GM12873 (cell line): ENCODE data around the gene GIGYF2.
A peak's percentile ranks its signal among the peaks of the same experiment; 100 is the strongest.

ENCODE experiments used
- TF ChIP-seq, protein P1 (sequence below): IDR thresholded peaks from 2 replicates; pipeline ENCODE4 v1.5.1; 2012; ENCODE audit warnings: low read depth, mild to moderate bottlenecking, moderate library complexity, low read length, control low read depth; ENCODE audit not compliant: insufficient read depth; ENCODE audit errors: missing control alignments

The GIGYF2 gene

GRCh38 chr2:232876161-232876977 is 179.2 kb downstream of the GIGYF2 start:
- TF ChIP-seq, protein P1, sequence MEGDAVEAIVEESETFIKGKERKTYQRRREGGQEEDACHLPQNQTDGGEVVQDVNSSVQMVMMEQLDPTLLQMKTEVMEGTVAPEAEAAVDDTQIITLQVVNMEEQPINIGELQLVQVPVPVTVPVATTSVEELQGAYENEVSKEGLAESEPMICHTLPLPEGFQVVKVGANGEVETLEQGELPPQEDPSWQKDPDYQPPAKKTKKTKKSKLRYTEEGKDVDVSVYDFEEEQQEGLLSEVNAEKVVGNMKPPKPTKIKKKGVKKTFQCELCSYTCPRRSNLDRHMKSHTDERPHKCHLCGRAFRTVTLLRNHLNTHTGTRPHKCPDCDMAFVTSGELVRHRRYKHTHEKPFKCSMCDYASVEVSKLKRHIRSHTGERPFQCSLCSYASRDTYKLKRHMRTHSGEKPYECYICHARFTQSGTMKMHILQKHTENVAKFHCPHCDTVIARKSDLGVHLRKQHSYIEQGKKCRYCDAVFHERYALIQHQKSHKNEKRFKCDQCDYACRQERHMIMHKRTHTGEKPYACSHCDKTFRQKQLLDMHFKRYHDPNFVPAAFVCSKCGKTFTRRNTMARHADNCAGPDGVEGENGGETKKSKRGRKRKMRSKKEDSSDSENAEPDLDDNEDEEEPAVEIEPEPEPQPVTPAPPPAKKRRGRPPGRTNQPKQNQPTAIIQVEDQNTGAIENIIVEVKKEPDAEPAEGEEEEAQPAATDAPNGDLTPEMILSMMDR: peak; percentile 41

DNA sequence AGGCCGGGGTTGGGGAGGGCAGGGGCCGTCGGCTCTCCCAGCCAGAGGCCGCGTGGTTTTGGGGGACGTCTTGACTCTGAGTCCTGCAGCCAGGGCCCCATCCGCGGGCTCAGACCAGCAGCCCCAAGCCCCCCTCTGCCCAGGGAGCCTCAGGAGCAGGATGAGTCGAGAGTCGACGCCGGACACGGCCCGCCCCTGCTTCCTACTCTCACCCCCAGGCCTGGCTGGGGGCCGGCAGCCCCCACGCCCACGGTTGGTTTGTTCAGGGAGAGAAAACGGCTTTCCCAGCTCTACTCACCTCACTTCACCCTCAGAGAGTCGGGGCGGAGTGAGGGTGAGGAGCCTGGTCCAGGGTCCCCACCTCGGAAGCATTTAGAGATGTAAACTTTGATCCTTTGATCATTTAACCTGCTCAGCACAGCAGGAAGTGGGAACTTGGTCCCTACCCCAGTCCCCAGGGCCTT is 179.9 kb downstream of the GIGYF2 start:
- TF ChIP-seq, protein P1: no peak

DNA sequence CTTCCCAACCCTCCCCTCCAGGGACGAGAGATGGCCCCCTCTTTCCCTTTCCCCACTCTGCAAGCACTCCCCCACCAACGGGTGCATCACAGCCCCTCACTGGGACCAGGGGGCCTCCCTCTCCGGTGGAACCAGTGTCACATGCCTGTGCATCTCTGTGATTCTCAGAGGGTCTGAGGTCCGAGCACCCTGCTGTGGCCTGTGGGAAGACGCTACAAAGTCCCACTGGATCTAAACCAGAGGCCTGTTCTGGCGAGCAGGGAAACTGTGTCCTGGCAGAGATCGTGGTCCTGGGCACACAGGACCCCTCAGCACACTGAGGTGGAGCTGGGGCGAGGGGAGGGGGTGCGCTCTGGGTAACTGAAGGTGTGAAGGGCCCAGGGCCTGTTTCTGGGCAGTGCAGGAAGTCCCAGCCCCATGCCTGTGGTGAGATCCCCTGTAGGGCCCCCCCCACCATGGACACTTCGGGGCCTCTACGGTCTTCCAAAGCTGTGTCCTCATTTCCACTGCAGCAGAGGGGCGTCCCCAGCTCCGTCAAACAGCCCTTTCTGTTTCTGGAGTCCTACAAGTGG is 180.9 kb downstream of the GIGYF2 start:
- TF ChIP-seq, protein P1: no peak

GRCh38 chr2:232878855-232879617 is 181.9 kb downstream of the GIGYF2 start:
- TF ChIP-seq, protein P1: no peak

GRCh38 chr2:232879618-232880494 is 182.7 kb downstream of the GIGYF2 start:
- TF ChIP-seq, protein P1: no peak

- TF ChIP-seq, protein P1: no peak
These were observed 183.7 kb downstream of the GIGYF2 start for GRCh38 chr2:232880764-232881351.
